T-helper 2 cell treated with Interferon-gamma antibody and Interleukin-4, amounts not matched to agents 100 ng/mL and 5 ng/mL, for 36 hours (primary cell): ENCODE measurements around the gene PNPLA3. TPM values are rescaled to one million over a fixed set of nuclear protein-coding genes. Genes with fewer than 3 reads are reported as not detected.

Experiments used
- intact Hi-C: fragments of 100-400 bp; cut with micrococcal nuclease; formaldehyde crosslinking; loops from one replicate; pipeline ENCODE4 v1.15.1; 2023
- total RNA-seq: library from RNA; stranded (reverse); gene quantifications from 2 replicates; pipeline ENCODE4 v1.2.3, GENCODE V29; 2022

PNPLA3 gene
- total RNA-seq, 1 donor from 2014 or later, result 0.25 TPM

DNA sequence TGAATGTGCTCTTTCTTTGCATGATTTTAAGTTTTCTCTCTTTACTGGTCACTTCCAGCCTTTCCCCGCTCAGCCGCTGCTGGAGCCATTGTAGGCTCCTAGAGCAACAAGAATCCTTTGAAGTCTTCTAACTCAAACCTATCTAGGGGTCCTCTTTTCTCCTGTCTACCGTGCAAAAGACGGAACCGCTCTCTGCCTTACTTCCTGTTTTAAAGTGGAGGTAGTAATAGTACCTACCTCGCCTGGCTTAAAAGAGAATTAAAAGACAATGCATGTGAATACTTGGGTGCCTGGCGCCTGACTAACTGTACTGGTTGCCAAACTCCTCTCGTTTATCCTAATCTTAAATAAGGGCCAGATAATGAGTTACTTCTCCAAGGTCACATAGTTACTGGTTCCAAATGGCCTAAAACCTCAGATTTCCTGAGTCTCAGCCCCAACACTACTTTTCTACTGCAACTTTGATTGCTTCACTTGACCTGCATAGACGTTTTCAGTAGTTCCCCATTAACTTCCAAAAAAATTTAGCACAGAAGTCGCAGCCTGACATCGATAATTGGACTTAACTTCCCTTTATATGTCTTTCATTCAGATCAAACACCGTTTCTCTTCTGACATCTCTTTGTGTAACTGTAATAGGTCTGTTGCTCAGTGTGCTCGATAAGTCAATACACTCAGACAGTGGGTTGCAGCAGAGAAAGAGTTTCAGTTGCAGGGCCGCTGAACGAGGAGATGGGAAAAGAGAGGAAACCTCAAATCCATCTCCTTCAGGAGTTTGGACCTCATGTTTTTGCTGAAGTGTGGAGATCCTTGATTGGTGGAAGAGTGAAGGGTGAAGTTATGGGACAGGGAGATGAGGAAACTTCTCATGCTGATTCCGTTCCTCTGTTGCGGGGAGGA is 32.5 kb downstream of the PNPLA3 start:
- intact Hi-C loops, result no loop called here

DNA sequence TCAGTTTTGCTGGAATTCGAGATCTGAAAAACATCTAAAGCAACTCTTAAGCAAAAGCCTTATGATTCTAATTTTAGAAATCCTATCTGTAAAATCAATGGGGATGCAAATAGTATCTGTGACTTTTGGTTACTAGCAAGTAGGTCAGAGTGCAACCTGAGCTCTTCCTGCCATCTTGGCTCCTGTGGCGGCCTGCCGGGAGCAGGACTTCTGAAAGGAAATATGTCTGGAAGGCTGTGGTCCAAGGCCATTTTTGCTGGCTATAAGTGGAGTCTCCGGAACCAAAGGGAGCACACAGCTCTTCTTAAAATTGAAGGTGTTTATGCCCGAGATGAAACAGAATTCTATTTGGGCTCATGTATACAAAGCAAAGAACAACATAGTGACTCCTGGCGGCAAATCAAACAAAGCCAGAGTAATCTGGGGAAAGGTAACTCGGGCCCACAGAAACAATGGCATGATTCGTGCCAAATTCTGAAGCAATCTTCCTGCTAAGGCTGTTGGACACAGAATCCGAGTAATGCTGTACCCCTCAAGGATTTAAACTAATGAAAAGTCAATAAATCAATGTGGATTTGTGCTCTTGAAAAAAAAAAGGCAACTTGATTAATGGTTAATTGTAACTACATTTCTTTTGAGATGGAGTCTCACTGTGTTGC is 33.3 kb downstream of the PNPLA3 start:
- intact Hi-C loops, result no loop called here

DNA sequence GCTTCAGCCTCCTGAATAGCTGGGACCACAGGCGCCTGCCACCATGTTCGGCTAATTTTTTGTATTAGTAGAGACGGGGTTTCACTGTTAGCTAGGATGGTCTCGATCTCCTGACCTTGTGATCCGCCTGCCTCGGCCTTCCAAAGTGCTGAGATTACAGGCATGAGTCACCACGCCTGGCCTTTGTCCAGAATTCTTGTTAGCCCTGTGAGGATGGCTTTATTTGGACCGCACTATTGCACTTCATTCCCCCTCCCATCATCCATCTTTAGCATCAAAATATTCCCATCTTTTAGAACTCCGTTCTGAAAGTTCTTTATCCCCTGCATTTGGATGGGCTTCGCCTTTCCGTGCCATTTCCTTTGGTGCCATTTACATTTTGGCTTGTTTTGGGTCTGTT is 34.3 kb downstream of the PNPLA3 start:
- intact Hi-C loops, result no loop called here

DNA sequence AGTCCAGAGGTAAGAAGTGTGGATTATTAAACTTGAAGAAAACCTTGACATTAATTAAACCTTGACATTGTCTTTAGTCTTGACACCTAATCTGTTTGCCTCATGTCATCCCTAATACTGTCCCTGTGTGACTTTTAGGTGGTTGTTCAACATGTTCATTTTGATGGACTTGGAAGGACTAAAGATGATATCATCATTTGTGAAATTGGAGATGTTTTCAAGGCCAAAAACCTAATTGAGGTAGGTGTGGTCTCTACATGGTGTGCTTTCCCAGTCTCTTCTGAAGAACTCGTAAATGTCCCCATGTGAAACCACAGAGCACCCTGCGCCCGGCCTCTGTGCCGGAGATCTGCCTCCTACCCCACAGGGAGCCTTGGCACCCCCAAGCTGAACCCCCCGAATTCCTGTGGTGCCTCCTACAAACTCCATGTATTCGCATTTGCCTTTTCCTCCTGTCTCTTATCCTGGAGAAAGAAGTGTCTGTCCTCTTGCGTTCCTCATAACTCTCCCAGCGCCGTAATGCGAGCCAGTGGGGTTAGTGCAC is 40.8 kb downstream of the PNPLA3 start:
- intact Hi-C loops, result no loop called here

DNA sequence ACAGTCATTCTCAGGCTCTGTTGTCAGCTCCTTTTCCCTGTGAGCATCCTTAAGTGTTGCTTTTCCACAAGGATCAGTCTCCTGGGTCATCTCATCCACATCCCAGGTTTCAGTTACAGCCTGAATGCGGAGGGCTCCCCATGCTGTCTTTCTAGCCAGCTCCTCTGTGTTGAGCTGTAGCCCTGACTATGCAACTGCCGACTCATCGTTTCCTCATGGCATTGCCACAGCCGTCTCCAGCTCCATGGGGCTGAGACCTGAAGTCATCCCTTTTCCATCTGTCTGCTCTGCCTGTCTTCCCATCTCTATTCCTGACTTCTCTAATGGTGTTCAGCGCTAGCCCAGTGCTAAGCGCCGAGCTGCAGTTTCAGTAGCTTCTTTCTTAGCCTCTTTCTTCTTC is 43.5 kb downstream of the PNPLA3 start:
- intact Hi-C loops, result no loop called here

DNA sequence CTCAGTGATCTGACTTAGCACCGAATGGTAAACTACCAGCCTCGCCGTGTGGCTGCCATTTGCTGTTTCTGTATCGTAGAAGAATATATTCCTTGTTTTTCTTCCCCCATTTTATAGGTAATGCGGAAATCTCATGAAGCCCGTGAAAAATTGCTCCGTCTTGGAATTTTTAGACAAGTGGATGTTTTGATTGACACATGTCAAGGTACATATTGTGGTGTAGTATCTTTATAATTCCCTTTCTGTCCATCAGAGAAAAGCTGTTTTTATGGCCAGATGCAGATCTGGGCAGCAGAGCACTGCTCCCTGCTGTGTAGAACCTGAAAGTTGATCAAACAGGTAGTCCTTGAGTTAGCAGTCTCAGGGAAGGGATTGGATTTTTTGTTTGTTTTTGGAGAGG is 45.0 kb downstream of the PNPLA3 start:
- intact Hi-C loops, result no loop called here

DNA sequence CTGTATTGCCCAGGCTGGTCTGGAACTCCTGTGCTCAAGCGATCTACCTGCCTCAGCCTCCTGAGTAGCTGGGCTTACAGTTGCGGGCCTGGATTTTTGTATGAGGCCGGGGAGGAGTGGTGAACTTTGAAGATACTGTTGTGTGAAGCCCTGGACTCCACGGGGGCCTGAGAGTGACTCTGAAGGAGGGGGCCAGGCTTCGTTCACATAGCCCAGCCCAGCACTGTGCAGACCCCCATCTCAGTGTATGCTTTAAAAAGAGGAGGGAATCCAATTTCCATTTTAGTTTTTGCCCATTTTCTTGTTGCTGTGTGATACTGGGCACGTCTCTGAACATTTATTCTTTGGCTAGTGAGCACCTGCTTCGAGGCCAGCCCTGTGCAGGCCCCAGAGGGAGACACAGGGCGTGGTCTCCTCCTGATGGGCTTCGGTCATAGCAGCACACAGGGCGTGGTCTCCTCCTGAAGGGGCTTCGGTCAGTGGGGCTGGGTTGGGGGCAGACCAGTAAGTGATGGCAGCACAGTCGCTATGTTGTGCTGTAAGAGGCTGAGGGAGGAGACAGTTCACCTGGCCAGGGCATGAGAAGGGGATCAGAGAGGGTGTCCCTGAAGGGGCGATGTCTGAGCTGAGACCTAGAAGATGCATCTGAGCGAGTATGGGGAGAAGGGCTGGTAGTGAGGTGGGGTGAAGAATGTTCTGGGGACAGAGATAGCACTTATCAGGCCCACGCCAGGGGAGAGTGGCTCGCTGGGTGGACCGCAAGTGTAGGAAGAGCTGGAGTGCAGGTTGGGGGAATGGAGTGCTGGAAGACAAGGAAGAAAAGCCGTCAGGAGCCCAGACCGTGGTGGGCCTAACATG is 45.6 kb downstream of the PNPLA3 start:
- intact Hi-C loops, result no loop called here

DNA sequence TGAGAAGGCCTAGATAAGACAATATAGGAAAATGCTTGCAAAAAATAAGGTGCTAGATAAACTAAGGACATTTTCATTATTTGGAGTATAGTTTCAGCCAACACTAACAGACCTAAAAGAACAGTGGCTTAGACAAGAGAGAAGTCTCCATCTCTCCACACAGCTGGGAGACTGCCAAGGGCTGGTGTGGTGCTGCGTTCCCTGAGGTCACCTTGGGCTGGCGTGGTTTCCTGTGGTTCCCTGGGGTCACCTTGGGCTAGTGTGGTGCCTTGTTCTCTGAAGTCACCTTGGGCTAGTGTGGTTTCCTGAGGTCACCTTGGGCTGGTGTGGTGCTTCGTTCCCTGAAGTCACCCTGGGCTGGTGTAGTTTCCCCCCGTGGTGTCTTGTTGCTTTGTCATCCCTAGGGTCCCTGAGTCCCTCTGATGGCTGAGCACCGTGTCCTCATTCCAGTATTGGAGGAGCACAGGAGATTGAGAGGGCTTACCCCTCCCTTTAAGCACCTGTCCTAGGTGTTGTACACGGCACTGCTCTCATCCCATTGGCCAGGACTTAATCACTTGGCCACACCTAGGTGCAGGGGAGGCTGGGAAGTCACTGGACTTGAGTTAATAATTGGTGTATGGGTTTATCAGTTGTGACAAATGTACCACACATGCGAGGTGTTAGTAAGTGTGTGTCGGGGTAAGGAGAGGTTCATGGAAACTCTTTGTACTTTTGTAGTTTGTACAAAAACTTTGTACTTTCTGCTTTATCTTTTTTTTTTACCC is 46.6 kb downstream of the PNPLA3 start:
- intact Hi-C loops, result no loop called here

DNA sequence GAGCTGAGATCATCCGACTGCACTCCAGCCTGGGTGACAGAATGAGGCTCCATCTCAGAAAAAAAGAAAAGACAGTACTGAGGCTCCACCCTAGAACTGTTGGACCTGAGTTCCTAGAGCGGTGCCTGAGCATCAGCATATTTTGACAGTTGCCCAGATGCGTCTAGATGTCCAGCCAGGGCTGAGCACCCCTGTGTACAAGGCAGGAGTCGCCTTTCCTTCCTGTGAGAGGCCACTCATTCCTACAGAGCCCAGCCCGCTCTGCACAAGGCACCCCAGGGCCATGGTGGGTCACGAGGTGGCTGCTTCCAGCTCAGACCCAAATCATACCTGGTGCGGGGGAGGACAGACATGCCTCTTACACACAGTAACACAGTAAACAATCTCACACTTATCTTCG is 47.5 kb downstream of the PNPLA3 start:
- intact Hi-C loops, result no loop called here

DNA sequence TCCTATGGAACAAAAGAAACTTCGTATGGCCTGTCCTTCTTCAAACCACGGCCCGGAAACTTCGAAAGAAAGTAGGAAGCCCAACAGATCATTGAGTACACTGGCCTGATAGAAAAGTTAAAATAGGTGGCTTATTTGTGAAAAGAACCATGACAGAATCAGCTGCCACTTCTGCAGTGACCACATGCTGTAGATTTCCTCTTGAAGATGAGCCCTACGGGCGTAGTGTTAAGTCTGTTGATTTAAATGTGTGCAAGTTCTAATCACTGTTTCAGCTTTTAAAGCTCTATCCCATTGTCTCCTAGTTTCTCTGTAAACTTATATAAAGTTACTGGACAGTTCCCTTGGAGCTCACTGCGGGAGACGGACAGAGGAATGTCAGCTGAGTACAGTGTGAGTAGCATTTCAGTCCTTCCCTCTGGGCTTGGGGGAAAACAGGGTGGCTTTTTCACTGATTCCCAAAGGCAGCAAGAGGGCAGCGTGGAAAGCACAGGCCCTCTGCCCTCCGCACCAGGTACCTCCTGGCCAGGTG is 49.4 kb downstream of the PNPLA3 start:
- intact Hi-C loops, result no loop called here

DNA sequence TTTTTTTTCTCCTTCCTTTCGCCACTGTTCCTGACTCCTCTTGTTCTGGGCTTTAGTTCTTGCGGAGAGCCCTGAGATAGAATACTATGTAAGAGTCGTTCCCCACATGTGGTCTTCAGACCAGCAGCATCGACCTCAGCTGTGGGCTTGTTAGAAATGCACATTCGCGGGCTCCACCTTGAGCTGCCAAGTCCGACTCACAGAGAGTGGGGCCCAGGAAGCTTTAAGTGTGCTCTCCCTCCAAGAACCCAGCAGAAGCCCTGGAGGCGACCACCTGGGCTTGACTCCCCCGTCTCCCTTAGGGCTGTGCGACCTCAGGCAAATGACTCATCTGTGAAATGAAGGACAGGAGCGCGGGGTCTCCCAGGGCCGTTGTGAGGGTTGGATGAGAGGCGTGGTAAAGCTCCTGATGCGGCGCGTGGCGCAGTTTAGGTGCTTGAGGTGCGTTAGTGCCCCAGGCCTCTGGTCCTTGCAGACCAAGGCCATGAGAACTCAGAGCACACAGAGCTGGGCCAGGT is 50.5 kb downstream of the PNPLA3 start:
- intact Hi-C loops, result no loop called here

DNA sequence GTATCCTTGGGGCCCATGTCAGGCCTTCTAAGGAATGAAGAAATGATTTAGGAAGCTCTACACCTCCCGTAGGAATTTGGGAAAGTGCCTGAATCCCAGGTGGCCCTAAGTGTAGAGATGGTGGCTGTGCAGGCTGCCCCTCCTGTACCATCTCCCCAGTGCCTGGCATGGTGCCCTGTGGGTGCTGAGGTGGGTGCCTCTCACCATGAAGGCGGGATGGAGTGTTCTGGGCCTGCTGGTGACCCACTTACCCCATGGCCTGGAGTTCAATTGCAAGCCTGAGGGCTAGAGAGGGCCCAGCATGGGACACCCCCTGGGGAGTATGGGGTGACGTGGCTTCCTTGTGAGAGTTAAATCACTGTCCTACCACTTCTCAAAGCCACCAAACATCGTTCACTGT is 51.4 kb downstream of the PNPLA3 start:
- intact Hi-C loops, result no loop called here

DNA sequence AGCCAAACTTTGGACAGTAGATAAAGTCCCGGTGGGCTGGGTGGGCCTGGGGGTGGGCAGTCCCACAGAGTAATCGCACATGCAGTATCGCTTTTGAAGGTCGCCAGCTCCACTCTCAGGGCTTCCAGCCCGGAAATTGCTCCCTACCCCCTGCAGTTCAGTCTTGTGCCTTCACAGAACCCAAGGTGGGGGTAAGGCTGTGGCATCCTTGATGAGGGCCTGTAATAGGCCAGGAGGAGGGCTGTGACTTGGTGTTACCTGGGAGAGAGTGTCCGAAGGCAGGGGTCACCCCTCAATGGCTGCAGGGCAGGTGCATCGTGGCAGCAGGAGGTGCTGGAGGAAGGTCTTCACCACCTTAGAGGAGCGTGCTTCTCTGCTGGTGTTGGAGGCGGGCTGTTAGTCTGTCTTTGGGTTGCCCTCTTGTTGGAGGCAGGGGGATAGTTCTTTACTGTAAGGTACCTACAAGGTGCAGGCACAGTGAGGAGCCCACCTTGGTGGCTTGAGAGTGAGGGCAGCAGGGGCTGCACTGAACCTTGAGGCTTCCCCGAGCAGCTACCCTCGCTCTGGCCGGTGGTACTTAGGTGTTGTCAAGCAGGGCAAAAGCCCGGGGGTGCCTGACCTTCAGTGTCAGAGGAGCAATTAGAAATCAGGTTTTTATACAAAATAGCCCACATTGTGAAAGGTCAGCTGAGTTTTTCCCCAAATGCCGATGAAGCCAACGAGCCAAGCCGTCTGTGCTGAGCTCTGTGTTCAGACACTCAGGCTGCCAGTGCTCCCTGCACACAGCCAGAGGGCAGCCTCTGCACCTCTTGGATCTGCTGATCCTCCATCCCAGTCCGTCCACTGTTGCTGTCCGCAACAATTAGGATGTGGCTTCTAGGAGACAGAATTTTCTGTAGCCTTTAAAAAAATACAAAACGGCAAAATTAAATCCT is 53.5 kb downstream of the PNPLA3 start:
- intact Hi-C loops, result no loop called here

DNA sequence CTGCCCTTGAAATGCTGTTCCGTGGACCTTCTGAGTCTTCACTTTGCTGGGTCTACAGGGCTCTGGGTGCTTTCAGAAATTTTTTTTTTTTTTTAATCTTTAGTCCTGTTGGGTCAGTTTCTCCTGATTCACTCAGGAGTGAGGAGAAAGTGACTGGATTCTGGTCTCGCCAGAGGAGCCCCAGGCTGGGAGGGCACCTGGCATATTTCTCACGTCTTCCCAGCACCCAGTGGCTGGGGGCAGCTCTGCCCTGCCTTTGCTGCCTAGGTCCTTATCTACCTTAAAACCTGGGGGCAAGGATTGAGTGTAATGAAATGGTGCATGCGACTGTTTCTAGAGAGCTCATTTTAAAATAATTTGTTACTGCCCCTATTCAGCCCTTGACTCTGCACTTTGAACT is 55.0 kb downstream of the PNPLA3 start:
- intact Hi-C loops, result no loop called here

DNA sequence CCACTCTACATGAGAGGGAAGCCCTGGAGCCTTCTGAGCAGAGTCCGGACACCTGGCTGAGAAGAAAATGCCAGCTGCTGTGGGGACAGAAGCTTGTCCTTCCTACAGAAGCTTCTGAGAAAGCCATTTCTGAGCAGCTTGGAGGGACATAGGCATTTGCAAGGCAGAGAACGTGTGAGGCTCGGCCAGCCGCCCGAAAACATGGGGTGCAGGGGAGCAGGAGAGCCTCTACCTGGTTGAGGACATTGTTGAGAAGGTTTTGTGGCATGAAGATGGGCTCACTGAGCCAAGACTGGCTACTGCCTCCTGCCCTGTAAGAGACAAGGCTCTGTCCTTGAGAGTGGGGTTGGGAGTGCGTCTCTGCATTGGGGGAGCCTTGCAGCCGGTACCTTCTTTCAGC is 57.0 kb downstream of the PNPLA3 start:
- intact Hi-C loops, result no loop called here

DNA sequence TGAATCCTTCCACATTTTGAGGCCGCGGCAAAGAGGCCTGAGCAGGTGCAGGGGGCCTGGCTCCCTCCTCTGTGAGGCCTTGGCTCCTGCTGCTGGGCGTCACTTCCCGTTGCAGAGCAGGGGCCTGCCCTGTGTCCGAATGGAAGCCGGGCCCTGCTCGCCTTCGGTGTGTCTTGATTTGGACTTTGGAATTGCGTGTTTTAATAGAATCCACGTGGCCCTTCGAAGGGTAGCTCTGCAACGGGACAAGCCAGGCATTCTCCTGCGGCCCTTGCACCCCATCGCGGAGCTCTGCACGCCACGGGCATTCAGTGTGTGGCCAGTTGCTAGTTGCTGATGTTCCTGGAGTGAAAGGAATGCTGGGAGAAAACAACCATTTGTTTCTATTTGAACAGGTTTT is 57.4 kb downstream of the PNPLA3 start:
- intact Hi-C loops, result no loop called here

DNA sequence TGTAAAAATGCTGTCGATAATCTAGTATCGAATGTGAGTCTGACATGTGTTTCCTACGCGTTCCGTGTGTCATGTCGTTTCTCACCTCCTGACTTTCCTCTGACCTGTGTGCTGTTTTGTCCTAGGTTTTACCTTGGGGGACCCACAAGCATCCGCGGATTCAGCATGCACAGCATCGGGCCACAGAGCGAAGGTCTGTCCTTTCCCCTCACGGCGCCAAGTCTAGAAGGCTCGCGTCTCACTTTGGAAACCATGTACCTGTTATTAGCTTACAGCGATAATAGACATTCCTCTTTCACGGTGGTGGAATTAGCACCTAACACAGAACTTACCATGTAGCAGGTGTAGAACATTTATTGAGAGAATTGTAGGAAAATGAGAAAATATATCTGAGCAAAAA is 60.2 kb downstream of the PNPLA3 start:
- intact Hi-C loops, result no loop called here

DNA sequence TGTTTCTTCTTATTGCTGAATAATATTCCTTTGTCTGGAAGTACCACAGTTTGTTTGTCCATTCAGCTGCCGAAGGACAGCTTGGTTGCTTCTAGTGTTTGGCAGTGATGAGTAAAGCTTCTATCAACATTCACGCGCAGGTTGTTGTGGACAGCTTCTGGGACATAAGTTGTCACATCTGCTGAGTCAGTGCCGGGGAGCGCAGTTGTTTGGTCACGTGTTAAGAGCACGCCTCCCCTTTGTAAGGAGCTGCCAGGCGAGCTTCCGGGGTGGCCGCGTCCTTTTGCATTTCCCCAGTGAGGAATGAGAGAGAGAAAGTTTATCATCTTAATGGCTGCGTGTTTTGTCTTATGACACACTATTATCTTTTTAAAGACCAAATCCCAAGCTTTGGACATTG is 61.9 kb downstream of the PNPLA3 start:
- intact Hi-C loops, result no loop called here

DNA sequence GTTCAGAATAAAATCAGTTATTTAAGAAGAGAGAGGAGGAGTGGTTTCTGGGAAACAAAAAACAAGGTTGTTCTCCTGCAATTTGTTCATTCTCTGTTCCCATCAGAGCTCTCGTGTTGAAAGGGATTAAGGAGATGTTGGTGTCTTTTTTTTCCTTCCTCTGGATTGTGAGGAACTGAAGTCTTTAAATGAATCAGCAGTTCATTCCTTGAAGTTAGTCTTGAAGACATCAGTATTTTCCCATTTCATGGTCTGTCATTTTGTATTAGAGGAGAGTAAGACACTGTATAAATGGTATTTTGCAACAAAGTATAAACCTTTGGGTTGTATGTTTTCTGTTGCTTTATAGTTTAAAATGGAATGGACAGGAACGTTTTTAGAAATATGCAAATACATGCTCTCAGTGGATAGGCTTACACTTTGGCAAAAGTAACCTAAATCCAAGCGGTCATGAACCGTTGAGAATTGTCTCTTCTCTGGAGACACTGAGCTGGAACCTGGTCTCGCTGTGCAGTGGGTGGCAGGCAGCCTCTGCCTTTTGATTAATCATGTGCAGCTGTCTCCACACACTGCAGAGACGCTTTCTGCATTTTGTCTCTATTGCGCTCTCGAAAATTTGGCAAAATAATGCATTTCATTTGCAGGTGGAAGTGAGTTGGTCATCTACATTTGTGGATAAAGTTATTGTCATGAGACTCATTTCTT is 64.7 kb downstream of the PNPLA3 start:
- intact Hi-C loops, result no loop called here
